ENCODE data around the gene ALDH2.
"Not testable (repeated sequence)": the region's sequence is repeated elsewhere in the genome, so short reads cannot be mapped to it uniquely, and the experiment has no call there.

GRCh38 chr12:111739524-111739923 is 27.2 kb upstream of the ALDH2 start:
- not testable (repeated sequence) for TF ChIP-seq CTCF, POLR2AphosphoS5, POLR2A (IDR thresholded peaks at IDR 0.05)
